ENCODE data around the gene KCNK4.

- TF ChIP-seq CTCF (IDR thresholded peaks at IDR 0.05) (no peak), POLR2AphosphoS5 (IDR thresholded peaks at IDR 0.05) (no peak), POLR2A (IDR thresholded peaks at IDR 0.05) (no peak)
Measured at GRCh38 chr11:64340671-64341335, 49.7 kb downstream of the KCNK4 start.
